Activated CD8-positive, alpha-beta memory T cell treated with anti-CD3 and anti-CD28 coated beads, Interleukin-2, amount 50 U/mL, for 1 hour (primary cell): ENCODE measurements around the gene ZFP37.
"Not testable (repeated sequence)": the region's sequence is repeated elsewhere in the genome, so short reads cannot be mapped to it uniquely, and the experiment has no call there.

Source experiments
- DNase-seq: peaks from one replicate; pipeline ENCODE4 v3.0.0-alpha.2; 2020; ENCODE audit errors: extremely low read depth

The ZFP37 gene

DNA sequence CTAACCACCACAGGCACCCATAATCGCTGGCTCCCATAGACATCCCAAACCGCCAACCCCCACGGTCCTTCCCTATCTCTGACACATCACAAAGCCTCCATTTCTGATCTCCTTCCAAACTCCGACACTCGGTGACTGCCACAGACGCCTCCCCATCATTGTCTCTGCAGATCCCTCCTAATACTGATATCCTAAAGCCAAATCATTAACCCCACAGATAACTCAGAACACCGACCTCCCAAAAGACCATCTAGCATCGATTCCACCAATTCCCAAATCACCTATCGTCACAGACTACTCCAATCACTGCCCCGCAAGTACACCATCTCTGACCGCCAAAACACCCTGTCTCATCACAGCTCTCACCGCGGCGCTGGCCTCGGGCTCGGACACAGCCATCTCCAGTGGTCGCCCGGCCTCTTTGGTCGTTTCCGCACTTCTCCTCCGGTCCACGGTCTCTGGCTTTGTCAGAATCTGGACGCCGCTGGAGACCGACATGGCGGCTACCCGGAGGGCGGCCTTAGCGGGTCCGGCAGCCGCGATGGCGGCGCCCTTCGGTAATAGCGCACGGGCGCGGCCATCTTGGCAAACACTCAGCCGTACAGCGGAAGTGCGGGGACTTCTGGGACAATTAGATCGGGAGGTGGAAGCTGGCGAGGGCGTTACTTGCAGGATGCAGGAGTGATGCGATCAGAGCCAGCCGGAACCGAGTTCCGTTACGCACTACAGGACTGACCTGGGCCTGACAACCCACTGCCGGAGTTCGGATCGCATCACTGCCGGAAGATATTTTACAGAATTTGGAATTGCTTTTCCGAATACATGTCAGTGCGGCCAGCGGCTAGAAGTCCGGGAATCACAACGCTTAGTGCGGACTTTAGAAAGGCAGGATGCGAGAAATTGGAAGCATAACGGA, at the start of gene ZFP37:
Gene ZFP37 (minus strand): TSS at position 534 of the 916 bp plus-strand sequence. CDS start 36 bp downstream, at position 498.
- DNase-seq, result peak; percentile 28

DNA sequence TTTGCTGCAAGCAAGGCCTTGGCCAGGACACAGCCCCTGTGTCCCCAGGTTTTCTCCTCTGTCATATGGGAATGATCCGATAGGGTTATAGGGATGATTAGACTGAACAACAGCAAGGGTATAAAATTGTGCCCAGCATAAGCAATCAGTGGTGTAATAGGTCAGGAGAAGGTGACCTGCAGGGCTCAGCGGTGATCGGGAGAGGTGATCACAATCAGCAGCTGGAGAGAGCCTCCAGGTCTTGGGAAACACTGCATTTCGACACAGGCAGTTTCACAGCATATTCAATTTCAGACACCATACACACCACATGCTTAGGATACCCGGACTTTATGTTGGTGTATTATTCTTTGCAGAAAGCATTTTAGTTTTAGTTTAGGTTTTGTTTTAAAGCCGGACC, 48.8 kb upstream of the ZFP37 start:
- not testable (repeated sequence) for DNase-seq

DNA sequence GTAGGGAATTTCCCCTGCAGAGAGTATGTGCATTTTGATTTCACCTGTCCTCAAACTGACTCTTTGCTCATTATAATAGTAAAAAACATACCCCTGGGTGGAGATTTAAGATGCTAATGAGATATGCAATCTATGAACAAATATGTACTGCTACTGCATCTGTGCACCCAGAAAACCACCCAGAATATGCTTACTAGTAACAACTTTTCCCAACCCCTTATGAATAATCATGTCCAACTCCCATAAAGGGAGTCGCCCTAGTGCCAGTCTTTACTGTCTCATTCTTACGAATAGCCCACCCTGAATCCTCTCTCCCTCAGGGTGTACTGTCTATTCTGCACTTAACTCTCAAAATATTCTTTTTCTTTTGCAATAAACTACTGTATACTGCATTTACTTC, 39.0 kb upstream of the ZFP37 start:
- DNase-seq, result no peak

DNA sequence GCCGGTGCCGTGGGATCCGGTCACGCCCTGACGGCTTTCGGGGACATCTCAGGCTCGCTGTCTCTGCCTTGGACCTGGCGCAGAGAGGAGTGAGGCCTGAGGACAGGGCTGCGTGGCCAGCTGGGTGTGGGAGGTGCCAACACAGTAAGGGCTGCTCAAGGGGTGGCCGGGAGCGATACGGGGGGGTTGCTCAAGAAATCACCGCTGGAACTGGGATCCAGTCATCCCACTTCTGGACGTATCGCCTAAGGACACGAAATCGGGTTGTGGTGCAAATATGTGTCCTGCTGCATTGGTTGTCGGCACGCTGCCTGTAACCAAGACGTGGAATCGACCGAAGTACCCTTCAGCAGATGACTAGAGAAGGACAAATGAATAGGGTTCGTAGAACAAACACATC, 33.4 kb upstream of the ZFP37 start:
- not testable (repeated sequence) for DNase-seq

DNA sequence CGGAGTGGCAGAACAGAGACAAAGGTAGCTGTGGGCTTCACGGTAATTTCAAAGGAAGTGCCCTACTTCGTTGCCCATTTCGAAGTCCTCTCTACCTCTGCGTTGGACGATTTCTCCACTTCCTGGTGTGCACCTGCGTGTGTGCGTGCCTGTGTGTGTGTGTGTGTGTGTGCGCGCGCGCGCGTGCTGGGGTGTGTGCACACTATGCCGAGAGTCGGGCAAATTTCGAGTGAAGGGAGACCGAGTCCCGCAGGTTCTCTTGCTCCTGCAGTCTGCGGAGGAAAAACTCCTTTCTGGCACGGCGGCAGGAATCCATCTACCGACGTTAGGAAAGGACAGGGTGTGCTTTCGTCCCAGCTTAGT, 32.6 kb upstream of the ZFP37 start:
- not testable (repeated sequence) for DNase-seq

DNA sequence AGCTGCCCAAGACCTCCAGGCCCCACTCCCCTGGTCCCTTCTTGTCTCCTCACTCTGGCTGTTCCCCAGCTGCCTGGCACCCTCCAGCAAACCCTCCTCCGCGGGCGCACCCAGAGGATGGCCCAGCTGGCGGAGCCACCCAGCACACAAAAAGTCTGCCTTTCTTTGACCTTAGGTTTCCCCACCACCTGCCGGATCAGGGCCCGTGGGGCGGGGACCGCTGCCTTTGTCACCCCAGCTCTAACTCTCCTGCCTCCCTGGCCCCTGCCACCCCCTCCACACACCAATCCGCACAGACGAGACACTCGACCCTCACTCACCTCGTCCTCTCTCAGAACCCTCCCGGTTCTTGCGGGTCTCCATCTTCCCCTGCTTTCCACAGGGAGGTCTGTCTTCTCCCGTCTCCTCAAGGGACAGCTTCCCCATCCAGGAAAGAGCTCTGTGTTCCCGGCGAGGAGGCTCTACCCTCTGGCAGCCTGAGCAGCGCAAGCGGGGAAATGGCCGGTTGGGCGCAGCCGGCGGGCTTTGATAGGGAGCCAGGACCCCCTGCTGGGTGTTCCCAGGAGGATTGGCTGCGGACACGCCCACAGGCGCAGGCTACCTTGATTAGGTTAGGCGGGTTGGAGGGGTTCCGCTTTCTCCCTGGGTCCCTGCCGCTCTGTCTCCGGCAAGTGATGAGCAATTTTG, 32.1 kb upstream of the ZFP37 start:
- DNase-seq, result not testable (repeated sequence)

DNA sequence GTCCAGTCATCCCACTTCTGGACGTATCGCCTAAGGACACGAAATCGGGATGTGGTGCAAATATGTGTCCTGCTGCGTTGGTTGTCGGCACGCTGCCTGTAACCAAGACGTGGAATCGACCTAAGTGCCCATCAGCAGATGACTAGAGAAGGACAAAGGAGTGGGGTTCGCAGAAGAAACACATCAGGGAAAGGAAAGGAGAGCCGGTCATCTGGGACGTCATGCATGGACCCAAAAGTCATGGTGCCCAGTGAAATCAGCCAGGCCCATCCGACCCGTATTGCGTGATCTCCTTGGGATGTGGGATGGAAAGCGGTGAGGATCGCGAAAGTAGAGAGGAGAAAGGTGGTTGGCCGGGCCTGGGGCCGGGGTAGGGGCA, 6.4 kb upstream of the ZFP37 start:
- DNase-seq, result not testable (repeated sequence)

DNA sequence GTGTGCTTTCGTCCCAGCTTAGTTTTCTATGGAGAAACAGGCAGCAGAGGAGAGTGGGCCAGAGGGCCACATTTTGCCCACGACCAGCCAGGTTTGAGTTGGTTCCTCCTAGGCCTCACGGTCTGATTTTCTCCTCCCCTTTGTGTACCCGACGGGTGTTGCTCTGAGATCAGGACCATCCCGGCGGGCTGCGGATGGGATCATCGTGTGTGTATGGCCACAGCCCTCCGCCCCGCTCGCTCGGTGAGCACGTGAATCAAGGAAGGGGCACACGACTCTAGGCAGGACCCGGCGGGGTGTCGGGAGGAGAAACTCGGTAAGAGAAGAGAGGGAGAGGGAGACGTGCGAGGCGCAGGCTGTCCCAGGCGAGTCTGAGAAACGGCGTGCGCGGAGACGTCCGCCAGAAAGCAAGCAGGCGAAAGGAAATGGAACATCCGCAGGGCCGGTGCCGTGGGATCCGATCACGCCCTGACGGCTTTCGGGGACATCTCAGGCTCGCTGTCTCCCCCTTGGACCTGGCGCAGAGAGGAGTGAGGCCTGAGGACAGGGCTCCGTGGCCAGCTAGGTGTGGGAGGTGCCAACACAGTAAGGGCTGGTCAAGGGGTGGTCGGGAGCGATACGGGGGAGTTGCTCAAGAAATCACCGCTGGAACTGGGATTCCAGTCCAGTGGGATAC, 5.9 kb upstream of the ZFP37 start:
- not testable (repeated sequence) for DNase-seq

DNA sequence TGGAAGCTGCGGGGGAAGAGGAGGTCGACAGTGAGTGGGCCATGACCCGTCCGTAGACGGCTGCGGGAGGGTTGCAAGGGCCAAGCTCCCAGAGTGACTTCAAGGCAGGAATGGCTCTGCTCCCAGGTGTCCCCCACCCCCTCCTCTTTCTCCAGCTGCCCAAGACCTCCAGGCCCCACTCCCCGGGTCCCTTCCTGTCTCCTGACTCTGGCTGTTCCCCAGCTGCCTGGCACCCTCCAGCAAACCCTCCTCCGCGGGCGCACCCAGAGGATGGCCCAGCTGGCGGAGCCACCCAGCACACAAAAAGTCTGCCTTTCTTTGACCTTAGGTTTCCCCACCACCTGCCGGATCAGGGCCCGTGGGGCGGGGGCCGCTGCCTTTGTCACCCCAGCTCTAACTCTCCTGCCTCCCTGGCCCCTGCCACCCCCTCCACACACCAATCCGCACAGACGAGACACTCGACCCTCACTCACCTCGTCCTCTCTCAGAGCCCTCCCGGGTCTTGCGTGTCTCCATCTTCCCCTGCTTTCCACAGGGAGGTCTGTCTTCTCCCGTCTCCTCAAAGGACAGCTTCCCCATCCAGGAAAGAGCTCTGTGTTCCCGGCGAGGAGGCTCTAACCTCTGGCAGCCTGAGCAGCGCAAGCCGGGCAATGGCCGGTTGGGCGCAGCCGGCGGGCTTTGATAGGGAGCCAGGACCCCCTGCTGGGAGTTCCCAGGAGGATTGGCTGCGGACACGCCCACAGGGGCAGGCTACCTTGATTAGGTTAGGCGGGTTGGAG, 4.7 kb upstream of the ZFP37 start:
- DNase-seq, result not testable (repeated sequence)

DNA sequence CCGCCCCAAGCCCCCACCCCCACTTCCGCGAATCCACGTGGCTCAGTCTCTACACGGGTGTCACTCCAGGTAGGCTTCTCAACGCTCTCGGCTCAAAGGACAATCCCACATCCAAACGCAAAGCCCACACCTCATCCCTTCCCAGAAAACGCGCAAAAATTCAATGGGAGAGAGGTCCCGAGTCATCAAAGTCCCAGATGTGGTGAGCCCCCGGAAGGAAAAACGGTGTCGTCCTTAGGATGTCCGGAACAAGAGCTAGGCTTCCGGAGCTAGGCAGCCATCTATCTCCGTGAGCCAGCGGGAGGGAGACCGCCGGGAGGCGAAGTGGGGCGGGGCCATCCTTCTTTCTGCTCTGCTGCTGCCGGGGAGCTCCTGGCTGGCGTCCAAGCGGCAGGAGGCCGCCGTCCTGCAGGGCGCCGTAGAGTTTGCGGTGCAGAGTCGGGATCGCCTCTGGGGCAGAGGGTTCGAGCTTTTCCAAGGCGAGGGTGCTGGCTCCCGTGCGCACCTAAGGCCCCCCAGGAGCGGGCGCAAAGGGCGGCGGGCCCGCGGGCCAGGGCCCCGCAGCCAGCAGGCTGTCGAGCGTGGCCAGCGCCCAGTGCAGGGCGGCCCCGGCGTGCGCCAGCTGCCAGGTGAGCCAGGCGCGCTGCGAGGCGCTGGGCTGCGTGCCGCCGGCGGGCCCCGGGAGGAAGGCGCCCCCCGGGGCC, 3.2 kb upstream of the ZFP37 start:
- DNase-seq, result not testable (repeated sequence)

DNA sequence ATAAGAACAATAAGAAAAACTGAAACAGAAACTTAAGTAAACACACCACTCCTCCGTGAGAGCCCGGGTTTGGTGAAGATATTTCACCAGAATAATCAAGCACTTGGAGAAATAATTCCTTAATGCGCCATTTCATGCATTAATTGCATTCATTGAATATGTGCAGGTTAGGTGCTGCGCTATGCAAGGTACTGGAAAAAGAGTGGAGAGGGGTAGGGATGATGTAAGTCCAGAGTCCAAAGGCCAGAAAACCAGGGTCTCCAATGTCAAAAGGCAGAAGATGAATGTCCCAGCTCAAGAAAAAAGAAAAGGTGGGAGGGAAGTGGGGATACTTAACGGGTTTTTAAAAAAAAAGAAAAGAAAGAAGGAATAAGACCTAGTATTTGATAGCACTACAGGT, 669 bp upstream of the ZFP37 start:
- no peak for DNase-seq

DNA sequence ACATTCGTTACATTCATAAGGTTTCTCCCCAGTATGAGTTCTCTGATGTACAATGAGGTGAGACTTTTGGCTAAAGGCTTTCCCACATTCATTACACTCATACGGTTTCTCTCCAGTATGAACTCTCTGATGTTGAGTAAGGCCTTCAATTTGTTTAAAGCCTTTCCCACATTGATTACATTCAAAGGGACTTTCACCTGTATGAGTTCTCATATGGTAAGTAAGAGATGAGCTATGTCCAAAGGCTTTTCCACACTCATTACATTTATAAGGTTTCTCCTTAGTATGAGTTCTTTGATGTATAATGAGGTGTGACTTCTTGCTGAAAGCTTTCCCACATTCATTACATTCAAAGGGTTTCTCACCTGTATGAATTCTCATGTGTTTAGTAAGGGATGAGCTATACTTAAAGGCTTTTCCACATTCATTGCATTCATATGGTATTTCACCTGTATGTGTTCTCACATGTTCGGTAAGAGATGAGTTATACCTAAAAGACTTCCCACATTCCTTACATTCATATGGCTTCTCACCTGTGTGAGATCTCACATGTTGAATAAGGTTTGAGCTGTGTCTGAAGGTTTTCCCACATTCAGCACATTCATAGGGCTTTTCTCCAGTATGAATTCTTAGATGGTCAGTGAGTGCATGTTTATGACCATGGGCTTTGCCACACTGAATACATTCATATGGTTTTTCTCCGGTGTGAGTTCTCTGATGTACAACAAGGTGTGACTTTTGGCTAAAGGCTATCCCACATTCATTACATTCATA, 13.5 kb downstream of the ZFP37 start:
- DNase-seq, result no peak

DNA sequence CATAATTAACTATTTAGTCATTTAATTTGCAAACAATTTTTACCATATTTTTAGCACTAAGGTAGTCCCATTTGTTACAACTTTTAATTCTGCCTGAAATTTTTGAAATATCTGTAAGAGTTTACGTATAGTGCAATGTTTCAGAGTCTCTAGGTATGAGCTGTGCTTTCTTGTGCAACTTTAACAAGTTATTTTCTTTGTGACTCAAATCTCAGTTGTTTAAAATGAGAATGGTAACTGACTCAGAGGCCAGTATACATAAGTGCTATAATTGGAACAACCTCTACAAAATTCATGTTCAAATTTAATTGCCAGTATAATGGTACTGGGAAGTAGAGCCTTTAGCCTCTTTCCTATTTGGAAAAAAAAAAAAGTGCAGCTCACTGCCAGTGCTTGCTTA, 30.3 kb downstream of the ZFP37 start:
- no peak for DNase-seq

DNA sequence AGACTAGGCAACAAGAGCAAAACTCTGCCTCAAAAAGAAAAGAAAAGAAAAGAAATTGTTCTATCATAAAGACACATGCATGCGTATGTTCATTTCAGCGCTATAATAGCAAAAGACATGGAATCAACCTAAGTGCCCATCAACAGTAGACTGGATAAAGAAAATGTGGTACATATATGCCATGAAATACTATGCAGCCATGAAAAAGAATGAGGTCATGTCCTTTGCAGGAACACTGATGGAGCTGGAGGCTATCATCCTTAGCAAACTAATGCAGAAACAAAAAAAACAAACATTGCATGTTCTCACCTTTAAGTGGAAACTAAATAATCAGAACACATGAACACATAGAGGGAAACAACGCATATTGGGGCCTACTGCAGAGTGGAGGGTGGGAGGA, 38.3 kb downstream of the ZFP37 start:
- DNase-seq, result no peak

DNA sequence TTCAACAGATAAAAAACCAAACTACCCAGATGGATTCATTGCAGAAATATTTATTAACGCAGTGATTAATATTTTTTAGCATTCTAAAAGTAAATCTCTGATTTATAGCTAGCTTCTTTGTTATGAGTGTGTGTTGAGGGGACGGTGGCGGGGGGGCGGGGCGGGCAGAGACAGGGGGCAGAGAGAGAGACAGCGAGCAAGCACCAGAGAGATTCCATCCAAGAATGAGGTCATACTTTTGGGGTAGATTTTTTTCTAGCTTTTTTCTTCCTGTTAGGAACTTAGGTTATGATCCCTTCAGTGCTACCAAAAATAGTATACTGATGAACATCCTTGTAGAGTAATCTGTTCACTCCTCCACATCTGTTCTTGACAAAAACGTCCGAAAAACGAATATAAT, 44.0 kb downstream of the ZFP37 start:
- no peak for DNase-seq

DNA sequence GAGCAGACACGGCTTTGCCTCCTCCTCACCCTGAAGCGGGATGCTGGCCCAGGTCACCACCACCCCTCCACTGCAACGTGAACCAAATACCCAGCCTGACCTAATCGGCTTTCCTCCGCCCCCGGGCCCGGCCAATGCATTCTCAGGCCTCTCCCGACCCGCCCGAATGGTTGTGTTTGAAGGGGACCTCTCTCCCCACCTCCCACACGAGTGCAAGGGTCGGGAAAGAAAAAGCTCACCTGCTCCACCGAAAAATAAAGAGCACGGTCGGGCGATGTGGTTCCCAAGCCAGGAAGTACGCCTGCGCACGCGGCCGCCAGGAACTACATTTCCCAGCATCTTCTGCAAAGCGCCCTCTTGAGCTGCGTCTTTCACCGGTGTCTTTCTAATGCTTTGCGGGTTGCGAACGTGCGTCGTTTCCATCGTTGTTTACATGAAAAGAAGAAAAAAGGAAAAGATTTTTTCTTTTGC, 44.6 kb downstream of the ZFP37 start, which contains the start of gene ZNF883:
Gene ZNF883 (minus strand): TSS at position 282 of the 471 bp plus-strand sequence.
- DNase-seq, result no peak

DNA sequence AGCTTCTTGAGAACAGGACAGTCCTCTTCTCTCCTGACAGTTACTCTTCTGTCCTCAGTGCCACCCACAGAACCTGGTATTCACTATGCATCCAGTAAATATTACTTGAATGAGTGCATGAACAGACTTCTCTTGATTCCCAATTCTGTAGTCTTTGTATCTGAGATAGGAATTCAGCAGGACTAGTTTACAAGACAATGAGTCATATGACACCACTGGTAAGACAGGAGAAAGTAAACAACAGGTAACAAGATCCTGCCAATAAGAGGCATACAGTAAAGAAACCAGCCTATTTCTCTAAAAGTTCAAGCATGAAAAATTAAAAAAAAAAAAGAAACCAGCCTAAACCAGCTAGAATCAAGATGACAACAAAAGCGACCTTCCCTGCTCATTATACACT, 50.7 kb downstream of the ZFP37 start:
- DNase-seq, result no peak

DNA sequence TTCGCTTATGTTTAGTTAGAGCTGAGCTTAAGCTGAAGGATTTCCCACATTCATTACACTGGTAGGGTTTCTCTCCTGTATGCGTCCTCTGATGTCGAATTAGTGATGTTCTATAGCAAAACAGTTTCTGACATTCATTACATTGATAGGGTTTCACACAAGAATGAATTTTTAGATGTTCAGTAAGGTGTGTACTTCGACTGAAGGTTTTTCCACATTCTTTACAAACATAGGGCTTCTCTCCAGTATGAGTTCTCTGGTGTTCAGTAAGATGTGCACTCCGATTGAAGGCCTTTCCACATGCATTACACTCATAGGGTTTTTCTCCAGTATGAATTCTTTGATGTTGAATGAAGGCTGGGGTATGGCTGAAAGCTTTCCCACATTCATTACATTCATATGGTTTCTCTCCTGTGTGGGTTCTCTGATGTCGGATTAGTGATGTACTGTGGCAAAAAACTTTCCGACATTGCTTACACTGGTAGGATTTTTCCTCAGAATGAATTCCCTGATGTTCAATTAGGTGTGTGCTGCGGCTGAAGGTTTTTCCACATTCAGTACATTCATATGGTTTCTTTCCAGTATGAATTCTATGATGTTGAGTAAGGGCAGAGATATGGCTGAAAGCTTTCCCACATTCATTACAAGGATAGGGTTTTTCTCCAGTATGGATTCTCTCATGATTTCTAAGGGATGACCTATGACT, 59.1 kb downstream of the ZFP37 start:
- no peak for DNase-seq
